Suppressor macrophage (primary cell): Measurements from ENCODE around the gene RPL10A.
A peak's percentile ranks its signal among the peaks of the same experiment; 100 is the strongest.

Source experiments
- DNase-seq, 4 experiments: peaks; one replicate each; pipeline ENCODE4 v3.0.0-alpha.2; 2020 to 2022

The RPL10A gene

GRCh38 chr6:35493307-35493983 is 25.2 kb downstream of the RPL10A start:
- no peak for DNase-seq

GRCh38 chr6:35494161-35494563 is 26.0 kb downstream of the RPL10A start:
- DNase-seq, result peak; percentile 76 to 87 (median 82)

- no peak for DNase-seq
Measured at GRCh38 chr6:35495258-35496035, 27.2 kb downstream of the RPL10A start.

- no peak for DNase-seq
Measured at GRCh38 chr6:35496036-35496840, 28.0 kb downstream of the RPL10A start.

GRCh38 chr6:35496841-35497570 is 28.8 kb downstream of the RPL10A start, which contains the start of gene TEAD3:
Gene TEAD3 (minus strand): TSS chr6:35497079.
- peak; percentile 24 to 58 (median 33) for DNase-seq

- peak in 3 of 4 experiments; percentile 8 to 52 (median 41) for DNase-seq
Measured at GRCh38 chr6:35497571-35498421, 29.6 kb downstream of the RPL10A start.

GRCh38 chr6:35498422-35499067 is 30.3 kb downstream of the RPL10A start:
- no peak for DNase-seq

- DNase-seq, result no peak
Measured at GRCh38 chr6:35499372-35499771, 31.2 kb downstream of the RPL10A start.

GRCh38 chr6:35500782-35501181 is 32.6 kb downstream of the RPL10A start:
- DNase-seq, result peak in 2 of 4 experiments; percentile 14 to 17

- no peak for DNase-seq
Measured at GRCh38 chr6:35501784-35502183, 33.6 kb downstream of the RPL10A start.

GRCh38 chr6:35503534-35503933 is 35.3 kb downstream of the RPL10A start:
- no peak for DNase-seq

- DNase-seq, result no peak
Measured at GRCh38 chr6:35505999-35506412, 37.8 kb downstream of the RPL10A start.

GRCh38 chr6:35506536-35506935 is 38.3 kb downstream of the RPL10A start:
- DNase-seq, result no peak

GRCh38 chr6:35507221-35507620 is 39.0 kb downstream of the RPL10A start:
- no peak for DNase-seq

- no peak for DNase-seq
Measured at GRCh38 chr6:35508027-35508426, 39.8 kb downstream of the RPL10A start.

GRCh38 chr6:35508542-35508941 is 40.3 kb downstream of the RPL10A start:
- no peak for DNase-seq

- no peak for DNase-seq
Measured at GRCh38 chr6:35510916-35511561, 42.8 kb downstream of the RPL10A start.

- DNase-seq, result no peak
Measured at GRCh38 chr6:35511562-35511941, 43.4 kb downstream of the RPL10A start.

GRCh38 chr6:35512006-35512405 is 43.8 kb downstream of the RPL10A start:
- DNase-seq, result no peak

GRCh38 chr6:35512740-35513139 is 44.5 kb downstream of the RPL10A start, which contains the start of gene TULP1:
Gene TULP1 (minus strand): TSS chr6:35512896. CDS start chr6:35512858, 38 bp downstream.
- DNase-seq, result no peak
